Thoracic aorta (tissue), 2 donors: Measurements from ENCODE around the gene LUC7L3. TPM values are rescaled to one million over a fixed set of nuclear protein-coding genes. Genes with fewer than 3 reads are reported as not detected.

Source experiments
- ATAC-seq: fragments of 150-250 bp; one replicate; pipeline ENCODE4 v1.8.0; 2017; ENCODE audit warnings: low read depth; ENCODE audit not compliant: insufficient number of reproducible peaks, low FRiP score
- DNase-seq: peaks from one replicate; pipeline ENCODE4 v3.0.0-alpha.2; 2020; ENCODE audit warnings: low spot score
- H3K27ac ChIP-seq, 2 donors: fragments of 200-600 bp; sonication (generic); 1 replicate in 1 of 2; 2 replicates in 1 of 2; pipeline ENCODE4 v1.5.1; 2016; ENCODE audit warnings: mild to moderate bottlenecking in 2 of 2, moderate library complexity in 2 of 2
- H3K27me3 ChIP-seq: fragments of 200-600 bp; sonication (generic); replicated peaks from 2 replicates; pipeline ENCODE4 v1.6.0; 2016; ENCODE audit warnings: mild to moderate bottlenecking; ENCODE audit not compliant: insufficient read depth
- H3K36me3 ChIP-seq: fragments of 200-600 bp; sonication (generic); one replicate; pipeline ENCODE4 v1.5.1; 2016
- H3K4me1 ChIP-seq, 2 donors: fragments of 200-600 bp; sonication (generic); 1 replicate in 1 of 2; 2 replicates in 1 of 2; pipeline versions ENCODE4 v1.5.1 to v1.6.0; 2016; ENCODE audit warnings: low read depth in 2 of 2, mild to moderate bottlenecking in 1 of 2; ENCODE audit not compliant: control insufficient read depth in 1 of 2
- H3K4me3 ChIP-seq: fragments of 200-600 bp; sonication (generic); 2 replicates; pipeline ENCODE4 v1.5.1; 2016; ENCODE audit warnings: mild to moderate bottlenecking
- H3K9me3 ChIP-seq: fragments of 200-600 bp; sonication (generic); 2 replicates; pipeline ENCODE4 v1.5.1; 2016
- CTCF ChIP-seq: fragments of 200-600 bp; sonication (generic); IDR thresholded peaks from one replicate; pipeline ENCODE4 v1.5.1; 2019; ENCODE audit warnings: antibody characterized with exemption
- total RNA-seq, 2 donors: library from RNA; depleted of rRNA; stranded (reverse); fragments of >200 nt; gene quantifications; one replicate each; pipeline versions ENCODE4 v1.1.0 to v1.2.3, GENCODE V29; 2016

LUC7L3 gene
- total RNA-seq, 2 donors from 2014 or later: 60.8 to 136 TPM

- no peaks in the 10 kb centered on the region for H3K27me3 ChIP-seq
- H3K36me3 ChIP-seq: peaks cover 12% of the 10 kb centered on the region
- no peak overlapping the region for H3K4me3 ChIP-seq
- H3K4me1 ChIP-seq: peaks cover 20 to 44% of the 10 kb centered on the region in 2 donors
- H3K27ac ChIP-seq: no peak overlapping the region
- DNase-seq: no peak
- no peak for TF ChIP-seq CTCF
- H3K9me3 ChIP-seq: no peaks in the 10 kb centered on the region
- ATAC-seq: no peak
Measured at GRCh38 chr17:50735287-50735686, 15.9 kb downstream of the LUC7L3 start.

GRCh38 chr17:50737118-50737698 lies 17.8 kb downstream of the LUC7L3 start:
- ATAC-seq (no peak), DNase-seq (no peak)
- Histone ChIP-seq H3K36me3 (peaks cover 25% of the 10 kb centered on the region), H3K4me1 (peaks cover 6 to 25% of the 10 kb centered on the region in 2 donors), H3K4me3 (no peak overlapping the region), H3K9me3 (no peaks in the 10 kb centered on the region), H3K27ac (no peak overlapping the region), H3K27me3 (no peaks in the 10 kb centered on the region)
- TF ChIP-seq CTCF: no peak

- TF ChIP-seq CTCF: no peak
- Histone ChIP-seq H3K36me3 (peaks cover 38% of the 10 kb centered on the region), H3K4me3 (no peak overlapping the region), H3K4me1 (peaks cover 0 to 20% of the 10 kb centered on the region in 2 donors), H3K9me3 (no peaks in the 10 kb centered on the region), H3K27me3 (no peaks in the 10 kb centered on the region), H3K27ac (no peak overlapping the region)
- no peak for ATAC-seq
- no peak for DNase-seq
Measured at GRCh38 chr17:50739098-50739497, 19.7 kb downstream of the LUC7L3 start.

GRCh38 chr17:50745631-50746030 lies 26.2 kb downstream of the LUC7L3 start:
- Histone ChIP-seq H3K4me1 (no peaks in the 10 kb centered on the region), H3K9me3 (no peaks in the 10 kb centered on the region), H3K4me3 (no peak overlapping the region), H3K36me3 (peaks cover 63% of the 10 kb centered on the region), H3K27ac (no peak overlapping the region), H3K27me3 (no peaks in the 10 kb centered on the region)
- TF ChIP-seq CTCF: no peak
- ATAC-seq (no peak), DNase-seq (no peak)

GRCh38 chr17:50749245-50749644 lies 29.8 kb downstream of the LUC7L3 start:
- no peaks in the 10 kb centered on the region for H3K27me3 ChIP-seq
- no peaks in the 10 kb centered on the region for H3K9me3 ChIP-seq
- ATAC-seq: no peak
- no peak overlapping the region for H3K27ac ChIP-seq
- H3K36me3 ChIP-seq: peaks cover 61% of the 10 kb centered on the region
- H3K4me1 ChIP-seq: no peaks in the 10 kb centered on the region
- DNase-seq: no peak
- no peak overlapping the region for H3K4me3 ChIP-seq
- TF ChIP-seq CTCF: no peak
